ENCODE results near the gene PCP2. TPM values are rescaled to one million over a fixed set of nuclear protein-coding genes. Genes with fewer than 3 reads are reported as not detected.
A peak's percentile ranks its signal among the peaks of the same experiment; 100 is the strongest.

Gene PCP2
- total RNA-seq, 1 experiment from 2014 or later: not detected

DNA sequence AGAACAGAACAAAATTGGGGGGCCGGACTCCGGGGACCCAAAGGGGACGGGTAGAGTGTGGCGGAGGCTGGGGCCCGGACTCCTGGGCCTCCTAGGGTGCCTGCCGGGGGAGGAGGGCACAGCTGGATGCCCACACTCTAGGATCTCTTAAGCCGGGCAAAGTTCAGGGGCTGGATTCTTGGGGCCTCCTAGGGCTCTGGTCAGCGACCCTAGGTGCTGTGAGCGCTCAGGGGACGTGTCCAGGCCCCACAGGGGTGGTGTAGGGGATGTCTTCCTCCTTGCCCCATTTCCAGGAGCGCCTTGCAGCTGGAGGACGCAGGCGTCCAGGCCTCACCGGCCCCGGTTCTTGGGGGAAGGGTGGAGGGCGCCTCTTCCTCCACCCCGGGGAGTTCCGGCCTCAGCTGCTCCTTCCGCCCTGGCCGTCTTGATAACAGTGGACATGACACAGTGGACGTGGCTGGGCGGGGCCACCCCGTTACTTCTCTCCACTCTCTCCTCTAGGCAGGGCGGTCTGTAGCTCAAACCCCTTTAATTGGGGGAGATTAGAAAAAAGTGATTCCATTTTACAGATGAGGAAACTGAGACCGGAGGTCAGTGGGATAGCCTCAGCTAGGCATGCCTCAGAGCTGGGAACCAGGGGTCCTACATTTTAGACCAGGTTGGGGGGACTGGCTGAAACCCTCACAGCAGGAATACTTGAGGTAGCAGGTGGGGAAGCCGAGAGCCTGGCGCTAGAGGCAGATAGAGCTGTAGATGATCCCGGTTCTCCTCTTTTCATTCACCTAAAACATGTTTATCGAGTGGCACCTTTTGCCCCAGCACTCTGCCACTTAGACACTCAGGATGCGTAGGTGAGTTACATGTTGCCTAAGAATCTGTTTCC is 4.1 kb upstream of the PCP2 start:
- Histone ChIP-seq H2BK15ac (ENCODE audit: low read depth, low read length) (no peak overlapping the region), H3K4ac (ENCODE audit: low read depth, low read length) (no peak overlapping the region), H3K56ac (ENCODE audit: insufficient read length, low read depth, low read length) (no peak overlapping the region), H3K27ac (ENCODE audit: insufficient read length, low read depth, low read length) (no peak overlapping the region), H3K4me1 (ENCODE audit: insufficient read depth, low read length) (no peaks in the 10 kb centered on the region), H4K5ac (ENCODE audit: insufficient read length, low read depth, low read length) (no peak overlapping the region), H2BK12ac (ENCODE audit: insufficient read length, low read depth, low read length) (no peak overlapping the region), H3K79me1 (ENCODE audit: insufficient read depth, low read depth, low read length, poor library complexity, severe bottlenecking) (no peaks in the 10 kb centered on the region), H2BK5ac (ENCODE audit: insufficient read length, low read length) (no peak overlapping the region), H3K18ac (ENCODE audit: insufficient read length, low read depth, low read length) (no peak overlapping the region), H3K14ac (ENCODE audit: insufficient read depth, low read length) (no peak overlapping the region), H3T11ph (ENCODE audit: low read length) (no peak overlapping the region), H3K23me2 (ENCODE audit: insufficient read length, low read depth, low read length, poor library complexity, severe bottlenecking) (no peaks in the 10 kb centered on the region), H4K91ac (ENCODE audit: insufficient read length, low read depth, low read length) (no peak overlapping the region), H3K4me2 (ENCODE audit: insufficient read depth, insufficient read length, low read length) (peak overlapping the region; percentile 55), H4K8ac (replicated peaks; ENCODE audit: insufficient read length, low read depth, low read length) (no peak overlapping the region), H2BK120ac (ENCODE audit: low read depth, low read length, poor library complexity, severe bottlenecking) (no peak overlapping the region), H3K79me2 (ENCODE audit: insufficient read depth, low read length) (no peaks in the 10 kb centered on the region), H2AFZ (ENCODE audit: low read length) (no peak overlapping the region), H3K27me3 (ENCODE audit: insufficient read depth, low read length) (peaks cover 16% of the 10 kb centered on the region; the same call in 1 of the 2 replicates), H2BK20ac (ENCODE audit: low read depth, low read length, poor library complexity, severe bottlenecking) (no peak overlapping the region), H3K23ac (ENCODE audit: insufficient read length, low read depth, low read length) (no peak overlapping the region), H3K9ac (ENCODE audit: extremely low read depth, insufficient read length, low read length) (no peak overlapping the region), H3K9me3 (ENCODE audit: control insufficient read depth, low read depth, low read length) (no peaks in the 10 kb centered on the region), H2AK5ac (ENCODE audit: insufficient read length, low read length) (no peak overlapping the region), H4K20me1 (ENCODE audit: control insufficient read depth, insufficient read depth, insufficient read length) (no peaks in the 10 kb centered on the region)
- Mint-ChIP-seq H3K27ac (no peak overlapping the region), H3K4me1 (peaks cover 0 to 5% of the 10 kb centered on the region in 2 experiments; a peak in 1 of 4 replicates), H3K36me3 (ENCODE audit: insufficient read depth in 1 of 3, low read depth in 3 of 3) (peaks cover 7 to 13% (median 11%) of the 10 kb centered on the region in 3 experiments), H3K4me3 (peak overlapping the region; percentile 79 to 81), H3K27me3 (ENCODE audit: low read depth) (peaks cover 30% of the 10 kb centered on the region), H3K9me3 (no peaks in the 10 kb centered on the region)
- TF ChIP-seq, protein P1, sequence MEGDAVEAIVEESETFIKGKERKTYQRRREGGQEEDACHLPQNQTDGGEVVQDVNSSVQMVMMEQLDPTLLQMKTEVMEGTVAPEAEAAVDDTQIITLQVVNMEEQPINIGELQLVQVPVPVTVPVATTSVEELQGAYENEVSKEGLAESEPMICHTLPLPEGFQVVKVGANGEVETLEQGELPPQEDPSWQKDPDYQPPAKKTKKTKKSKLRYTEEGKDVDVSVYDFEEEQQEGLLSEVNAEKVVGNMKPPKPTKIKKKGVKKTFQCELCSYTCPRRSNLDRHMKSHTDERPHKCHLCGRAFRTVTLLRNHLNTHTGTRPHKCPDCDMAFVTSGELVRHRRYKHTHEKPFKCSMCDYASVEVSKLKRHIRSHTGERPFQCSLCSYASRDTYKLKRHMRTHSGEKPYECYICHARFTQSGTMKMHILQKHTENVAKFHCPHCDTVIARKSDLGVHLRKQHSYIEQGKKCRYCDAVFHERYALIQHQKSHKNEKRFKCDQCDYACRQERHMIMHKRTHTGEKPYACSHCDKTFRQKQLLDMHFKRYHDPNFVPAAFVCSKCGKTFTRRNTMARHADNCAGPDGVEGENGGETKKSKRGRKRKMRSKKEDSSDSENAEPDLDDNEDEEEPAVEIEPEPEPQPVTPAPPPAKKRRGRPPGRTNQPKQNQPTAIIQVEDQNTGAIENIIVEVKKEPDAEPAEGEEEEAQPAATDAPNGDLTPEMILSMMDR (conservative IDR thresholded peaks at IDR 0.05): no peak
- WGBS (ENCODE audit: extremely low coverage, insufficient read length, low lambda C conversion rate): no CpG with 5 or more reads among the region's 30 CpGs
- no peak for DNase-seq
